ENCODE measurements around the gene SLC39A3.

The SLC39A3 gene

GRCh38 chr19:2700660-2701360 is 39.0 kb downstream of the SLC39A3 start:
- H3K4me1 ChIP-seq (ENCODE audit: control insufficient read depth, low read length), result peaks cover 53% of the 10 kb centered on the region
- H3K79me2 ChIP-seq (ENCODE audit: control insufficient read depth, low read length), result peaks cover 52% of the 10 kb centered on the region
- TF ChIP-seq, protein P1, sequence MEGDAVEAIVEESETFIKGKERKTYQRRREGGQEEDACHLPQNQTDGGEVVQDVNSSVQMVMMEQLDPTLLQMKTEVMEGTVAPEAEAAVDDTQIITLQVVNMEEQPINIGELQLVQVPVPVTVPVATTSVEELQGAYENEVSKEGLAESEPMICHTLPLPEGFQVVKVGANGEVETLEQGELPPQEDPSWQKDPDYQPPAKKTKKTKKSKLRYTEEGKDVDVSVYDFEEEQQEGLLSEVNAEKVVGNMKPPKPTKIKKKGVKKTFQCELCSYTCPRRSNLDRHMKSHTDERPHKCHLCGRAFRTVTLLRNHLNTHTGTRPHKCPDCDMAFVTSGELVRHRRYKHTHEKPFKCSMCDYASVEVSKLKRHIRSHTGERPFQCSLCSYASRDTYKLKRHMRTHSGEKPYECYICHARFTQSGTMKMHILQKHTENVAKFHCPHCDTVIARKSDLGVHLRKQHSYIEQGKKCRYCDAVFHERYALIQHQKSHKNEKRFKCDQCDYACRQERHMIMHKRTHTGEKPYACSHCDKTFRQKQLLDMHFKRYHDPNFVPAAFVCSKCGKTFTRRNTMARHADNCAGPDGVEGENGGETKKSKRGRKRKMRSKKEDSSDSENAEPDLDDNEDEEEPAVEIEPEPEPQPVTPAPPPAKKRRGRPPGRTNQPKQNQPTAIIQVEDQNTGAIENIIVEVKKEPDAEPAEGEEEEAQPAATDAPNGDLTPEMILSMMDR (IDR thresholded peaks at IDR 0.05; ENCODE audit: low read depth, low read length, poor library complexity, severe bottlenecking), result no peak
- no peaks in the 10 kb centered on the region for H3K9me2 ChIP-seq (replicated peaks; ENCODE audit: control insufficient read depth, low read length)
- H3K27me3 ChIP-seq (ENCODE audit: control insufficient read depth, low read length), result no peaks in the 10 kb centered on the region
- H3K4me3 ChIP-seq (ENCODE audit: low read length), result peak overlapping the region; percentile 84
- no peaks in the 10 kb centered on the region for H4K20me1 ChIP-seq (ENCODE audit: control insufficient read depth, insufficient read depth, low read depth, low read length)
- H3F3A ChIP-seq (ENCODE audit: control insufficient read depth, insufficient read depth), result peaks cover 33% of the 10 kb centered on the region
- H3K27ac ChIP-seq (ENCODE audit: low read depth, low read length), result peak overlapping the region; percentile 99
- peaks cover 42% of the 10 kb centered on the region for H3K36me3 ChIP-seq (ENCODE audit: control insufficient read depth, low read length)
- no peaks in the 10 kb centered on the region for H3K9me3 ChIP-seq (ENCODE audit: control insufficient read depth, insufficient read depth, low read length)
- H3K4me2 ChIP-seq (ENCODE audit: low read length), result peak overlapping the region; percentile 83

- peak overlapping the region; percentile 83 for H3K4me2 ChIP-seq (ENCODE audit: low read length)
- H3K79me2 ChIP-seq (ENCODE audit: control insufficient read depth, low read length), result peaks cover 65% of the 10 kb centered on the region
- H3K4me1 ChIP-seq (ENCODE audit: control insufficient read depth, low read length), result peaks cover 65% of the 10 kb centered on the region
Measured at GRCh38 chr19:2699413-2700140, 40.2 kb downstream of the SLC39A3 start.

DNA sequence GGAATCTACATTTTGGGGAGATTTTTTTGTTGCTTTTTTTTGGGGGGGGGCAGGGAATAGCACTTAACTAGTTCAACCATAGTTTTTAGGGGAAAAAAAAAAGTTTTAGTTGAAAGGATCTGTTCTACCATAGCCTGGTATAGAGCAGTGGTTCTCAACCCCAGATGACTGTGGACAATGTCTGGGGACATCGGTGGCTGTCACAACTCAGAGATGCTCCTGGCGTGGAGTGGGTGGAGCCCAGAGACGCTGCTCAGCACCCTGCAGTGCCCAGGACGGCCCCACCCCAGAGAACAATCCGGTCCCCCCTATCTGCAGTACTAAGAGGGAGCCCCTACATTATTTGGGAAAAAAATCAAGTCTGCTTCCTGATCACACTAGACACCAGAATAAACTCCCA is 45.6 kb downstream of the SLC39A3 start:
- H4K20me1 ChIP-seq (ENCODE audit: control insufficient read depth, insufficient read depth, low read depth, low read length), result no peaks in the 10 kb centered on the region
- TF ChIP-seq, protein P1 (IDR thresholded peaks at IDR 0.05; ENCODE audit: low read depth, low read length, poor library complexity, severe bottlenecking), result no peak
- TF ChIP-seq EZH2phosphoT487 (IDR thresholded peaks at IDR 0.05; ENCODE audit: borderline replicate concordance, low read length), result no peak
- H3K27ac ChIP-seq (ENCODE audit: low read depth, low read length), result peak overlapping the region; percentile 99
- peak overlapping the region; percentile 83 for H3K4me2 ChIP-seq (ENCODE audit: low read length)
- peak overlapping the region; percentile 84 for H3K4me3 ChIP-seq (ENCODE audit: low read length)
- no peaks in the 10 kb centered on the region for H3K27me3 ChIP-seq (ENCODE audit: control insufficient read depth, low read length)
- H3F3A ChIP-seq (ENCODE audit: control insufficient read depth, insufficient read depth), result peaks cover 10% of the 10 kb centered on the region
- H3K9me3 ChIP-seq (ENCODE audit: control insufficient read depth, insufficient read depth, low read length), result no peaks in the 10 kb centered on the region
- no peaks in the 10 kb centered on the region for H3K9me2 ChIP-seq (replicated peaks; ENCODE audit: control insufficient read depth, low read length)
- peaks cover 59% of the 10 kb centered on the region for H3K4me1 ChIP-seq (ENCODE audit: control insufficient read depth, low read length)
- peaks cover 70% of the 10 kb centered on the region for H3K36me3 ChIP-seq (ENCODE audit: control insufficient read depth, low read length)
- peaks cover 93% of the 10 kb centered on the region for H3K79me2 ChIP-seq (ENCODE audit: control insufficient read depth, low read length)

More at GRCh38 chr19:2699413-2700140, 40.2 kb downstream of the SLC39A3 start:
- Histone ChIP-seq H3F3A (ENCODE audit: control insufficient read depth, insufficient read depth) (peaks cover 33% of the 10 kb centered on the region), H3K9me2 (replicated peaks; ENCODE audit: control insufficient read depth, low read length) (no peaks in the 10 kb centered on the region), H3K27ac (ENCODE audit: low read depth, low read length) (peak overlapping the region; percentile 99), H4K20me1 (ENCODE audit: control insufficient read depth, insufficient read depth, low read depth, low read length) (no peaks in the 10 kb centered on the region), H3K27me3 (ENCODE audit: control insufficient read depth, low read length) (no peaks in the 10 kb centered on the region), H3K4me3 (ENCODE audit: low read length) (peak overlapping the region; percentile 84), H3K36me3 (ENCODE audit: control insufficient read depth, low read length) (peaks cover 51% of the 10 kb centered on the region), H3K9me3 (ENCODE audit: control insufficient read depth, insufficient read depth, low read length) (no peaks in the 10 kb centered on the region)
- TF ChIP-seq, protein P1 (IDR thresholded peaks at IDR 0.05; ENCODE audit: low read depth, low read length, poor library complexity, severe bottlenecking), result no peak
- no peak for TF ChIP-seq EZH2phosphoT487 (IDR thresholded peaks at IDR 0.05; ENCODE audit: borderline replicate concordance, low read length)

Measured in DOHH2 (cell line).